ENCODE measurements around the gene SLC22A3.

SLC22A3 gene

GRCh38 chr6:160396292-160396691, 48.1 kb downstream of the SLC22A3 start:
- peaks cover 4% of the 10 kb centered on the region for H3K4me1 ChIP-seq (ENCODE audit: insufficient read depth, insufficient read length)
- no peak for TF ChIP-seq SUZ12 (IDR thresholded peaks at IDR 0.05; ENCODE audit: extremely low read depth, insufficient read depth, insufficient read length)
- TF ChIP-seq ZNF274 (IDR thresholded peaks at IDR 0.05; ENCODE audit: low read depth, low read length), result no peak
- no peak for TF ChIP-seq YY1 (IDR thresholded peaks at IDR 0.05; ENCODE audit: insufficient read depth, insufficient read length)
- H3K27me3 ChIP-seq (ENCODE audit: insufficient read depth, insufficient read length), result no peaks in the 10 kb centered on the region
- H3K9ac ChIP-seq (ENCODE audit: insufficient read length, low read depth), result no peak overlapping the region
- no peak for DNase-seq (ENCODE audit: low read depth, low spot score)
- H3K4me3 ChIP-seq (ENCODE audit: insufficient read length, low read depth), result no peak overlapping the region
- H3K36me3 ChIP-seq (ENCODE audit: insufficient read depth, insufficient read length, low read length), result no peaks in the 10 kb centered on the region
- no peaks in the 10 kb centered on the region; the same call in 1 of the 2 replicates for H3K9me3 ChIP-seq (ENCODE audit: insufficient read depth, low read length)

GRCh38 chr6:160398674-160399271, 50.6 kb downstream of the SLC22A3 start:
- Histone ChIP-seq H3K36me3 (ENCODE audit: insufficient read depth, insufficient read length, low read length) (no peaks in the 10 kb centered on the region), H3K27me3 (ENCODE audit: insufficient read depth, insufficient read length) (no peaks in the 10 kb centered on the region), H3K4me3 (ENCODE audit: insufficient read length, low read depth) (no peak overlapping the region), H3K9ac (ENCODE audit: insufficient read length, low read depth) (no peak overlapping the region), H3K4me1 (ENCODE audit: insufficient read depth, insufficient read length) (peaks cover 4% of the 10 kb centered on the region), H3K9me3 (ENCODE audit: insufficient read depth, low read length) (no peaks in the 10 kb centered on the region; the same call in 1 of the 2 replicates)
- TF ChIP-seq YY1 (IDR thresholded peaks at IDR 0.05; ENCODE audit: insufficient read depth, insufficient read length) (no peak), SUZ12 (IDR thresholded peaks at IDR 0.05; ENCODE audit: extremely low read depth, insufficient read depth, insufficient read length) (no peak), ZNF274 (IDR thresholded peaks at IDR 0.05; ENCODE audit: low read depth, low read length) (no peak)
- DNase-seq (ENCODE audit: low read depth, low spot score), result no peak

DNA sequence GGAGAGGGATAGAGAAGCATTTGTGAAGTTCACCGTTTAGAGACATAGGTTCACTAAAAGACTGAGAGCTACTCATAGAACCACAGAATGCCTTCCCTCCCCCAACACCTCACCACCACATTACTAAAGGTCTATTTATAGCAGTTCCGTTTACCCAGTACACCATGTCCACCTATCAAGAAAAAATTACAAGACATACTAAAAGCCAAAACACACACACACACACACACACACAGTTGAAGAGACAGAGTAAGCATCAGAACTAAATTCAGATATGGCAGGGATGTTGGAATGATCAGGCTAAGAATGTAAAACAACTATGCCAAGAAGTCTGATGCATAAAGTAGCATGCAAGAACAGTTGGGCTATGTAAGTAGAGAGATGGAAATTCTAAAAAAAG, 52.3 kb downstream of the SLC22A3 start:
- Histone ChIP-seq H3K4me3 (ENCODE audit: insufficient read length, low read depth) (no peak overlapping the region), H3K9ac (ENCODE audit: insufficient read length, low read depth) (no peak overlapping the region), H3K36me3 (ENCODE audit: insufficient read depth, insufficient read length, low read length) (no peaks in the 10 kb centered on the region), H3K4me1 (ENCODE audit: insufficient read depth, insufficient read length) (no peaks in the 10 kb centered on the region), H3K9me3 (ENCODE audit: insufficient read depth, low read length) (no peaks in the 10 kb centered on the region; the same call in 1 of the 2 replicates), H3K27me3 (ENCODE audit: insufficient read depth, insufficient read length) (no peaks in the 10 kb centered on the region)
- no peak for DNase-seq (ENCODE audit: low read depth, low spot score)
- TF ChIP-seq SUZ12 (IDR thresholded peaks at IDR 0.05; ENCODE audit: extremely low read depth, insufficient read depth, insufficient read length) (no peak), YY1 (IDR thresholded peaks at IDR 0.05; ENCODE audit: insufficient read depth, insufficient read length) (no peak), ZNF274 (IDR thresholded peaks at IDR 0.05; ENCODE audit: low read depth, low read length) (no peak)

DNA sequence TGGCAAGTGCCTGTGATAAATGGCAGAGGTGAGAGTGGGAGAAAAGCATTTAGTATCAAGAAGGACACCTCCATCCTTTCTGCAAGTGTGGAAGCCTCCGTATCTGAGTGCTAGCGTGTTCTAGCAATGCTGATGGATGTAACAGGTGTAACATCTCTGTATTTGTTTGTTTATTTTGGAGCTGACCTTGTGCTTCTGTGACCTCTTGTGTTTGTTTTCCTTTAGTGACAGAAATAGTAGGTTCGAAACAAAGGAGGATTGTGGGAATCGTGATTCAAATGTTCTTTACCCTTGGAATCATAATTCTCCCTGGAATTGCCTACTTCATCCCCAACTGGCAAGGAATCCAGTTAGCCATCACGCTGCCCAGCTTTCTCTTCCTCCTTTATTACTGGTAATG, 60.4 kb downstream of the SLC22A3 start:
- no peak for DNase-seq (ENCODE audit: low read depth, low spot score)
- H3K9ac ChIP-seq (ENCODE audit: insufficient read length, low read depth), result no peak overlapping the region
- H3K36me3 ChIP-seq (ENCODE audit: insufficient read depth, insufficient read length, low read length), result no peaks in the 10 kb centered on the region
- H3K9me3 ChIP-seq (ENCODE audit: insufficient read depth, low read length), result no peaks in the 10 kb centered on the region
- no peak overlapping the region for H3K4me3 ChIP-seq (ENCODE audit: insufficient read length, low read depth)
- TF ChIP-seq YY1 (IDR thresholded peaks at IDR 0.05; ENCODE audit: insufficient read depth, insufficient read length), result no peak
- no peak for TF ChIP-seq ZNF274 (IDR thresholded peaks at IDR 0.05; ENCODE audit: low read depth, low read length)
- TF ChIP-seq SUZ12 (IDR thresholded peaks at IDR 0.05; ENCODE audit: extremely low read depth, insufficient read depth, insufficient read length), result no peak
- H3K27me3 ChIP-seq (ENCODE audit: insufficient read depth, insufficient read length), result no peaks in the 10 kb centered on the region
- H3K4me1 ChIP-seq (ENCODE audit: insufficient read depth, insufficient read length), result no peaks in the 10 kb centered on the region

- no peak for TF ChIP-seq SUZ12 (IDR thresholded peaks at IDR 0.05; ENCODE audit: extremely low read depth, insufficient read depth, insufficient read length)
- no peak for TF ChIP-seq YY1 (IDR thresholded peaks at IDR 0.05; ENCODE audit: insufficient read depth, insufficient read length)
- no peak for TF ChIP-seq ZNF274 (IDR thresholded peaks at IDR 0.05; ENCODE audit: low read depth, low read length)
Measured at GRCh38 chr6:160412993-160413392, 64.8 kb downstream of the SLC22A3 start.

GRCh38 chr6:160417146-160417545, 69.0 kb downstream of the SLC22A3 start:
- no peak for TF ChIP-seq SUZ12 (IDR thresholded peaks at IDR 0.05; ENCODE audit: extremely low read depth, insufficient read depth, insufficient read length)
- TF ChIP-seq ZNF274 (IDR thresholded peaks at IDR 0.05; ENCODE audit: low read depth, low read length), result no peak
- no peak for TF ChIP-seq YY1 (IDR thresholded peaks at IDR 0.05; ENCODE audit: insufficient read depth, insufficient read length)
- Histone ChIP-seq H3K4me1 (ENCODE audit: insufficient read depth, insufficient read length) (no peaks in the 10 kb centered on the region), H3K4me3 (ENCODE audit: insufficient read length, low read depth) (no peak overlapping the region), H3K36me3 (ENCODE audit: insufficient read depth, insufficient read length, low read length) (no peaks in the 10 kb centered on the region), H3K27me3 (ENCODE audit: insufficient read depth, insufficient read length) (no peaks in the 10 kb centered on the region), H3K9ac (ENCODE audit: insufficient read length, low read depth) (no peak overlapping the region), H3K9me3 (ENCODE audit: insufficient read depth, low read length) (no peaks in the 10 kb centered on the region)
- DNase-seq (ENCODE audit: low read depth, low spot score), result no peak

More at GRCh38 chr6:160412993-160413392, 64.8 kb downstream of the SLC22A3 start:
- H3K9me3 ChIP-seq (ENCODE audit: insufficient read depth, low read length), result no peaks in the 10 kb centered on the region
- no peak for DNase-seq (ENCODE audit: low read depth, low spot score)
- H3K27me3 ChIP-seq (ENCODE audit: insufficient read depth, insufficient read length), result no peaks in the 10 kb centered on the region
- no peaks in the 10 kb centered on the region for H3K4me1 ChIP-seq (ENCODE audit: insufficient read depth, insufficient read length)
- H3K9ac ChIP-seq (ENCODE audit: insufficient read length, low read depth), result no peak overlapping the region
- H3K4me3 ChIP-seq (ENCODE audit: insufficient read length, low read depth), result no peak overlapping the region
- H3K36me3 ChIP-seq (ENCODE audit: insufficient read depth, insufficient read length, low read length), result no peaks in the 10 kb centered on the region

DNA sequence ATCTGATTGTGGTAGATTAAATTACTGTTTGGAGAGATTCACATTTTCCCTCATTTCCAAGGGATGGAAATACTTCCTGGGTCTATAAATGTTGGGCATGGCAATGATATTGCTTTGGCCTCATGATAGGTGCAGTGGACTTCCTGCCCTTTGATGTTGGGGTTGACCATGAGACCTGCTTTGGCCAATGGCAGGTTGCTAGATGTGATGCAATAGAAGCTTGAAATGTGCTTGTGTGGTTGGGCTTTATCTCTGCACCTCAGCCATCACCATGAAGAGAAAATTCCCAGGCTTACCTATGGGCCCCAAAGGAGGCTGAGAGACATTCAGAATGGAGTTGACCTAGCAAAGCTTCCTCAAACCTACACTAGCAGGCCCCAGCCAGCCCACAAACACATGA, 69.4 kb downstream of the SLC22A3 start:
- TF ChIP-seq ZNF274 (IDR thresholded peaks at IDR 0.05; ENCODE audit: low read depth, low read length) (no peak), YY1 (IDR thresholded peaks at IDR 0.05; ENCODE audit: insufficient read depth, insufficient read length) (no peak), SUZ12 (IDR thresholded peaks at IDR 0.05; ENCODE audit: extremely low read depth, insufficient read depth, insufficient read length) (no peak)
- DNase-seq (ENCODE audit: low read depth, low spot score), result no peak
- H3K27me3 ChIP-seq (ENCODE audit: insufficient read depth, insufficient read length), result no peaks in the 10 kb centered on the region
- H3K9me3 ChIP-seq (ENCODE audit: insufficient read depth, low read length), result no peaks in the 10 kb centered on the region
- no peak overlapping the region for H3K4me3 ChIP-seq (ENCODE audit: insufficient read length, low read depth)
- H3K36me3 ChIP-seq (ENCODE audit: insufficient read depth, insufficient read length, low read length), result no peaks in the 10 kb centered on the region
- H3K4me1 ChIP-seq (ENCODE audit: insufficient read depth, insufficient read length), result no peaks in the 10 kb centered on the region
- H3K9ac ChIP-seq (ENCODE audit: insufficient read length, low read depth), result no peak overlapping the region
